CD14-positive monocyte (primary cell): ENCODE results near the gene IL33. TPM values are rescaled to one million over a fixed set of nuclear protein-coding genes. Genes with fewer than 3 reads are reported as not detected.

Source experiments
- DNase-seq, 3 donors: peaks; one replicate each; pipeline ENCODE4 v3.0.0-alpha.2; 2011 to 2022
- H2AFZ ChIP-seq: 2 replicates; pipeline ENCODE4 v1.6.0; 2012; ENCODE audit warnings: mild to moderate bottlenecking, low read depth, low read length, inconsistent platforms; ENCODE audit not compliant: insufficient read depth, poor library complexity, severe bottlenecking
- H3K27ac ChIP-seq, 2 donors: 1 replicate in 1 of 2; 2 replicates in 1 of 2; pipeline ENCODE4 v1.5.1; 2012 to 2013; ENCODE audit warnings: low read length in 2 of 2, control low read depth in 1 of 2, inconsistent platforms in 1 of 2, low read depth in 1 of 2, mild to moderate bottlenecking in 1 of 2
- H3K27me3 ChIP-seq, 2 donors: one replicate each; pipeline versions ENCODE4 v1.6.0 to v1.6.1; 2011 to 2013; ENCODE audit warnings: low read length in 2 of 2; ENCODE audit not compliant: control insufficient read depth in 2 of 2, insufficient read depth in 2 of 2
- H3K36me3 ChIP-seq, 2 donors: replicated peaks in 1 of 2; 1 replicate in 1 of 2; 2 replicates in 1 of 2; pipeline versions ENCODE4 v1.5.1 to v1.6.1; 2012 to 2013; ENCODE audit warnings: low read length in 2 of 2, control low read depth in 1 of 2, inconsistent platforms in 1 of 2, mild to moderate bottlenecking in 1 of 2; ENCODE audit not compliant: insufficient read depth in 2 of 2, control insufficient read depth in 1 of 2
- H3K4me1 ChIP-seq, 2 donors: 1 replicate in 1 of 2; 2 replicates in 1 of 2; pipeline versions ENCODE4 v1.5.1 to v1.6.1; 2012 to 2013; ENCODE audit warnings: low read length in 2 of 2, control low read depth in 1 of 2, inconsistent platforms in 1 of 2, mild to moderate bottlenecking in 1 of 2, moderate library complexity in 1 of 2; ENCODE audit not compliant: insufficient read depth in 2 of 2, control insufficient read depth in 1 of 2
- H3K4me2 ChIP-seq: replicated peaks from 2 replicates; pipeline ENCODE3; 2012; ENCODE audit warnings: low read length, moderate library complexity, mild to moderate bottlenecking; ENCODE audit not compliant: poor library complexity, severe bottlenecking; ENCODE audit errors: extremely low read depth
- H3K4me3 ChIP-seq, 3 experiments: fragments of 200-600 bp in 1 of 3; sonication (generic) in 1 of 3; replicated peaks in 1 of 3; 1 replicate in 2 of 3; 2 replicates in 1 of 3; pipeline ENCODE4 v1.5.1; 2011 to 2013; ENCODE audit warnings: low read length in 3 of 3, mild to moderate bottlenecking in 3 of 3, control low read depth in 2 of 3, low read depth in 2 of 3, inconsistent platforms in 1 of 3, moderate library complexity in 1 of 3
- H3K79me2 ChIP-seq: 2 replicates; pipeline ENCODE4 v1.6.0; 2012; ENCODE audit warnings: mild to moderate bottlenecking, control low read depth, inconsistent platforms, low read length, moderate library complexity; ENCODE audit not compliant: insufficient read depth
- H3K9ac ChIP-seq: 2 replicates; pipeline ENCODE4 v1.6.0; 2017; ENCODE audit warnings: low read length, mild to moderate bottlenecking; ENCODE audit not compliant: insufficient read depth, poor library complexity, severe bottlenecking
- H3K9me3 ChIP-seq, 2 donors: replicated peaks in 1 of 2; 1 replicate in 1 of 2; 2 replicates in 1 of 2; pipeline versions ENCODE4 v1.5.1 to v1.6.1; 2012 to 2013; ENCODE audit warnings: low read length in 2 of 2, control low read depth in 1 of 2; ENCODE audit not compliant: control insufficient read depth in 1 of 2, insufficient read depth in 1 of 2
- H4K20me1 ChIP-seq: 2 replicates; pipeline ENCODE4 v1.6.0; 2012; ENCODE audit warnings: mild to moderate bottlenecking, low read length, control low read depth, moderate library complexity; ENCODE audit not compliant: insufficient read depth
- H3K27ac Mint-ChIP-seq, 7 donors: one replicate each; pipeline ENCODE4 v1.8.0; 2020; ENCODE audit warnings: mild to moderate bottlenecking in 7 of 7, mixed read lengths in 7 of 7, moderate library complexity in 6 of 7, inconsistent platforms in 2 of 7
- H3K27me3 Mint-ChIP-seq, 3 donors: one replicate each; pipeline ENCODE4 v1.8.0; 2021 to 2022; ENCODE audit warnings: low read depth in 3 of 3, mild to moderate bottlenecking in 3 of 3, mixed read lengths in 3 of 3, moderate library complexity in 3 of 3, inconsistent platforms in 1 of 3
- H3K36me3 Mint-ChIP-seq, 2 donors: one replicate each; pipeline ENCODE4 v1.8.0; 2020; ENCODE audit warnings: mixed read lengths in 2 of 2, inconsistent platforms in 1 of 2, mild to moderate bottlenecking in 1 of 2
- H3K4me1 Mint-ChIP-seq: one replicate; pipeline ENCODE4 v1.8.0; 2020; ENCODE audit warnings: mild to moderate bottlenecking, mixed read lengths
- H3K4me3 Mint-ChIP-seq, 2 donors: one replicate each; pipeline ENCODE4 v1.8.0; 2020; ENCODE audit warnings: mild to moderate bottlenecking in 2 of 2, mixed read lengths in 2 of 2, moderate library complexity in 1 of 2
- H3K9me3 Mint-ChIP-seq, 7 donors: one replicate each; pipeline ENCODE4 v1.8.0; 2020 to 2022; ENCODE audit warnings: mixed read lengths in 7 of 7, mild to moderate bottlenecking in 6 of 7, moderate library complexity in 6 of 7, inconsistent platforms in 2 of 7
- WGBS: methylation state at CpG from one replicate; pipeline ENCODE4 v1.1.5; 2013; ENCODE audit warnings: missing lambda C conversion rate; ENCODE audit not compliant: insufficient coverage; 5-methylcytosine and 5-hydroxymethylcytosine counted together
- intact Hi-C, 2 donors: fragments of 100-400 bp; cut with micrococcal nuclease; formaldehyde crosslinking; loops; one replicate each; pipeline versions ENCODE4 v1.15.0 to v1.15.1; 2023
- polyA plus RNA-seq, 3 donors: library from polyadenylated mRNA; depleted of rRNA in 1 of 3; unstranded in 2 of 3; stranded (reverse) in 1 of 3; fragments of 300-500 nt in 2 of 3; fragments of >200 nt in 1 of 3; fragmentation: Illumina TruSeq in 2 of 3; gene quantifications; 1 replicate in 2 of 3; 2 replicates in 1 of 3; pipeline ENCODE4 v1.2.3, GENCODE V29; 2012 to 2021
- TF ChIP-seq, protein P1 (sequence below): fragments of 200-600 bp; IDR thresholded peaks from one replicate; pipeline ENCODE4 v1.8.0; 2022; ENCODE audit warnings: antibody characterized with exemption, mild to moderate bottlenecking

The IL33 gene
- polyA plus RNA-seq, 3 donors = not detected

DNA sequence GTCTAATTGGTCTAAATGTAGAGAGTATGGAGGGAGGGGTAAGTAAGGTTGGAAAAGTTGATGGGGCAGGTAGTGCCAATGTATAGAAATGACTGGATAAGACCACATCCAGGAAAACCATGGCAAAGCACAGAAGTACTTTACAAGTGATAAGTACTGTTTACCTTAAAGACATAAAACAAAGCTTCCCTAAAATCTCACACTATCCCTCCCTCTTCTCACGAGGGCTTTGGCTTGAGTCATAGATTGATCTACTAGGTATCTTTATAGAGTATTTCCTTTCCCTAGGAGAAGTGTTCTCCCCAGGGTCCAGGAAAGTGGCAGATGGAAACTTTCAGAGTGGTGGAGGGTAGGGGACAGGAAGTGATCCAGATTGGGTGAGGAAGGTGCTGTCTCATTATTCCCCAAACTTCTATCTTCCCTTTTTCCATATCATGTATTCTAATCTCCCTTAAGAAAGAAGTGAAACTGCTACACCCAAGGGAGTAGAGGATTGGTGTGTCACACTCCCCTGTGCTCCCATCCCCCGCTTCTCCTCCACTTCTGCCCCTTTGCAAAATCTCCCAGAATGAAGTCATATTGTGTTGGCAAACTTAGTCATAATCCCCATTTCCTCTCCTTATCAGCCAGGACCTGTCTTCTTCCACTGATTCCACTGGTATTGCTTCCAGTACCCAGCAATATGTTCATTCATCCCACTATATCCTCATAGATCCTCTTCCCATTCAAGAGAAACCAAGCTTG lies 14.6 kb downstream of the IL33 start:
- intact Hi-C loops = no loop called here
- Histone ChIP-seq H3K9ac (no peak overlapping the region), H4K20me1 (no peaks in the 10 kb centered on the region), H3K4me2 (no peak overlapping the region), H3K36me3 (no peaks in the 10 kb centered on the region), H3K27ac (no peak overlapping the region), H3K9me3 (no peaks in the 10 kb centered on the region), H3K79me2 (no peaks in the 10 kb centered on the region), H3K27me3 (no peaks in the 10 kb centered on the region), H3K4me1 (no peaks in the 10 kb centered on the region), H3K4me3 (no peak overlapping the region), H2AFZ (no peak overlapping the region)
- peaks cover 0 to 6% (median 3%) of the 10 kb centered on the region in 3 donors for H3K27me3 Mint-ChIP-seq
- H3K9me3 Mint-ChIP-seq = peaks cover 0 to 2% (median 0%) of the 10 kb centered on the region in 7 donors
- H3K4me3 Mint-ChIP-seq = no peak overlapping the region
- WGBS = 63% methylated on average over 1 of the region's 2 CpGs
- no peak overlapping the region for H3K27ac Mint-ChIP-seq
- no peaks in the 10 kb centered on the region for H3K4me1 Mint-ChIP-seq
- no peaks in the 10 kb centered on the region for H3K36me3 Mint-ChIP-seq
- peak in 1 of 3 donors; percentile 11 for DNase-seq
- TF ChIP-seq, protein P1, sequence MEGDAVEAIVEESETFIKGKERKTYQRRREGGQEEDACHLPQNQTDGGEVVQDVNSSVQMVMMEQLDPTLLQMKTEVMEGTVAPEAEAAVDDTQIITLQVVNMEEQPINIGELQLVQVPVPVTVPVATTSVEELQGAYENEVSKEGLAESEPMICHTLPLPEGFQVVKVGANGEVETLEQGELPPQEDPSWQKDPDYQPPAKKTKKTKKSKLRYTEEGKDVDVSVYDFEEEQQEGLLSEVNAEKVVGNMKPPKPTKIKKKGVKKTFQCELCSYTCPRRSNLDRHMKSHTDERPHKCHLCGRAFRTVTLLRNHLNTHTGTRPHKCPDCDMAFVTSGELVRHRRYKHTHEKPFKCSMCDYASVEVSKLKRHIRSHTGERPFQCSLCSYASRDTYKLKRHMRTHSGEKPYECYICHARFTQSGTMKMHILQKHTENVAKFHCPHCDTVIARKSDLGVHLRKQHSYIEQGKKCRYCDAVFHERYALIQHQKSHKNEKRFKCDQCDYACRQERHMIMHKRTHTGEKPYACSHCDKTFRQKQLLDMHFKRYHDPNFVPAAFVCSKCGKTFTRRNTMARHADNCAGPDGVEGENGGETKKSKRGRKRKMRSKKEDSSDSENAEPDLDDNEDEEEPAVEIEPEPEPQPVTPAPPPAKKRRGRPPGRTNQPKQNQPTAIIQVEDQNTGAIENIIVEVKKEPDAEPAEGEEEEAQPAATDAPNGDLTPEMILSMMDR = no peak

DNA sequence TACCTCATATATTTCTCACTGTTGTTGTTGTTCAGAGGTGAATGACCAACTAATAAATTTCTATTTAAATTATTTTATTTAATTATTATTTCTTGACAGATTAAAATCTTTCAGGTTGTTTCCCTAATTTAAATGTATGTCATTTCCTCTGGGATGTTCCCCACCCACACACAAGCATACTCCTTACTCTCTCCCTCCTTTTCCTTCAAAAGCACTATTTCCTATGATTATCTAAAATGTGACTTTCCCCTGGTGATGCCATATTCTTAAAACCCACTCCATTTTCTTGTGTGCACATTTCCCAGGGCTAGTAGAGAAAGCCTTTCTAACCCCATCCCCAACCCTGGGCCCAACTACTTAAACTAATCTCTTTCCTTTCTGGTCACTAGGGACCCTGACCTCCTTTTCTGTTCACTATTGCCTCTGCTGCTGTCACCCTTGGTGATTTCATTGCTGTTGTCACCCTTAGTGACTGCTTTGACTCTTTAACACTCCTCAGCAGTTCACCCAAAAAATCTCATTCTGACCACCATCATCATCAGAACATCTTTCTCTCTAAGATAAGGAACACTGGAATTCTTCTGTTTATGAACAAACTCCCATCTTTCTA lies 16.8 kb downstream of the IL33 start:
- H3K27me3 Mint-ChIP-seq = peaks cover 0 to 2% (median 2%) of the 10 kb centered on the region in 3 donors
- no peaks in the 10 kb centered on the region for H3K9me3 ChIP-seq
- no peak for DNase-seq
- H3K36me3 Mint-ChIP-seq = no peaks in the 10 kb centered on the region
- H3K4me2 ChIP-seq = no peak overlapping the region
- H3K36me3 ChIP-seq = no peaks in the 10 kb centered on the region
- no peak overlapping the region for H2AFZ ChIP-seq
- H3K4me1 ChIP-seq = no peaks in the 10 kb centered on the region
- H3K27me3 ChIP-seq = no peaks in the 10 kb centered on the region
- H3K4me3 Mint-ChIP-seq = no peak overlapping the region
- TF ChIP-seq, protein P1 = no peak
- H3K4me3 ChIP-seq = no peak overlapping the region
- no peak overlapping the region for H3K27ac ChIP-seq
- H3K79me2 ChIP-seq = no peaks in the 10 kb centered on the region
- H3K9me3 Mint-ChIP-seq = no peaks in the 10 kb centered on the region
- no peak overlapping the region for H3K27ac Mint-ChIP-seq
- intact Hi-C loops = no loop called here
- H3K9ac ChIP-seq = no peak overlapping the region
- no peaks in the 10 kb centered on the region for H4K20me1 ChIP-seq
- no peaks in the 10 kb centered on the region for H3K4me1 Mint-ChIP-seq
